ENCODE data around the gene GAS7.
"Not testable (repeated sequence)": the region's sequence is repeated elsewhere in the genome, so short reads cannot be mapped to it uniquely, and the experiment has no call there.

GAS7 gene

DNA sequence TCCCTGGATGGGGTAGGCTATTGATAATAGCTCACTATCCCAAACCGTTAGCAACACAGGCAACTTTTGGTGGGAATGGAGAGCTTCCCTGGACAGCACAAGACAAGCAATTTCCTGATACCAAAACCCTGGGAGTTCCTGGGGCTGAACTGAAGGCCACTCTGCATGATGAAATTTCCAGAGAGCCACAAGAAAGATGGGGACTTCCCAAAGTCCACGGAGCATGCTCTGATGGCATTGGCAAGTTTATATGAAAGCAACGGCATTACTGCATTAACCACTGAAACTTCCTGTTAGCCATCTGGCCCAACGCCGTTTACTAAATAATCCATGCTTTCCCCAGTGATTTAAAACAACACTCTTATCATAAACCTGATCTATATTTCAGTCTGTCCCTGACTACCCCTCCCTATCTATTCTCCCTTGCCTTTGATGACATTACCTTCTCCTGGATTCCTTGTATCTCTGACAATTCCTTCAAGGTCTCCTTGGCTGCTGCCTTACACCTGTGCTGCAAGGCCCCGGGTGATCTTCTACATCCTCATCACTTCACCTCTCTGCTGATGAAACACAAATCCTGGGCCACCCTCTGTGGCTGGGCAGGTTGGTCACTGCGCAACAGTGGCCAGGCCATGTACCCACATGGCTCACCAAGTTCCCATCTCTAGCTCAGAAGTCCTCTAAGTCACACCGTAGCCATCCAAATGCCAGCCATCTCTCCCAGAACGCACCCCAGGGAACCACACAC is 184.9 kb downstream of the GAS7 start:
- DNase-seq, result no peak

DNA sequence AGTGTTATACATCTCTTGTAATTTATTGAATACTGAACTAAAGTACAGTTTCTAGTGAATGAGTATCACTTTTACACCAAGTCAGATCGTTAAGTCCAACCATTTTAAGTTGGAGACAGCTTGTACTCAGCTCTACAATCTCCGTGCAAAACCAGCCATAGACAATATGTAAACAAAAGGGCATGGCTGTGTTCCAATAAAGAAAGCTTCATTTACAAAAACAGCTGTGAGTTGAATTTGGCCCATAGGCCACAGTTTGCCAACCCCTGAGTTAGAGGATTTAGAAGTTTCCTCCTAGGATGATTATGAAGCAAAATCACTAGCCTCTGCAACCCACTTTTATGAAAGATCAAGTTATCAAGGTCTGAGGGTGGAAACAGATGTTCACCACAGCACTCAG is 187.7 kb downstream of the GAS7 start:
- no peak for DNase-seq

DNA sequence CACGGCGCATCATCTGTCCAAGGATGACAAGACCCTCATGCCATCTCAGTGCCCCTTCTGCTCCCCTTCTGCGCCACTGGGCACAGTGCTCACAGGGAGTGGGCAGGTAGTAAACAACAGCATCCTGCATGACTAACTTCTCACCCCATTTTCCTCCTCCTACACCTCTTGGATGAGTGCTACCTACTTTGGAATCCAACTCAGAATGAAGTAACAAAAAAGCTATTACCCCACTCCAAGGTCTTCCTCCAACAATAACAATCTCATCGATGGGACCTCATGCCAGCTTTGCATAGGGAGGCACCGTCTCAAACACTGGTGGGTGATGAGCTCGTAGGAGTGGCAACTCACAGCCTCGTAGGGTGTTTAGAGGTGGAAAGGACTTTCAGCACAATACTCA is 194.7 kb downstream of the GAS7 start:
- no peak for DNase-seq

DNA sequence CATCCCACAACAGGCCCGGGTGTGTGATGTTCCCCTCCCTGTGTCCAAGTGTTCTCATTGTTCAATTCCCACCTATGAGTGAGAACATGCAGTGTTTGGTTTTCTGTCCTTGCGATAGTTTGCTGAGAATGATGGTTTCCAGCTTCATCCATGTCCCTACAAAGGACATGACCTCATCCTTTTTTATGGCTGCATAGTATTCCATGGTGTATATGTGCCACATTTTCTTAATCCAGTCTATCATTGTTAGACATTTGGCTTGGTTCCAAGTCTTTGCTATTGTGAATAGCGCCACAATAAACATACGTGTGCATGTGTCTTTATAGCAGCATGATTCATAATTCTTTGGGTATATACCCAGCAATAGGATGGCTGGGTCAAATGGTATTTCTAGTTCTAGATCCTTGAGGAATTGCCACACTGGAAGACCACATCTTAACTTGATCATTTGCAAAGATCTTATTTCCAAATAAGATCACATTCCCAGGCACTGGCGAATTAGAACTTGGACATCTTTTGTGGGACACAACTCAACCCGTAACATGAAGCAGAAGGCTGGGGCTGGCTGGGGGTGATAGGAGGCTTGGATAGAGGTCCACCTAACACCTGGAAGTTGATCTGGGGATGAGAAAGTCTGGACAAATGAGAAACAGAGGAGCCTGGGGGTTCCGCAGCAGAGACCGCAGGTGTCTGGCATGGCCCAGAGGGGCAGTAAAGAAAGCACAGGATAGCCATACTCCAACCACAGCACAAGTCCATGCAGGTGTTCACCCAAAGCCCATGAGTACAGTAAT is 195.6 kb downstream of the GAS7 start:
- DNase-seq, result not testable (repeated sequence)

DNA sequence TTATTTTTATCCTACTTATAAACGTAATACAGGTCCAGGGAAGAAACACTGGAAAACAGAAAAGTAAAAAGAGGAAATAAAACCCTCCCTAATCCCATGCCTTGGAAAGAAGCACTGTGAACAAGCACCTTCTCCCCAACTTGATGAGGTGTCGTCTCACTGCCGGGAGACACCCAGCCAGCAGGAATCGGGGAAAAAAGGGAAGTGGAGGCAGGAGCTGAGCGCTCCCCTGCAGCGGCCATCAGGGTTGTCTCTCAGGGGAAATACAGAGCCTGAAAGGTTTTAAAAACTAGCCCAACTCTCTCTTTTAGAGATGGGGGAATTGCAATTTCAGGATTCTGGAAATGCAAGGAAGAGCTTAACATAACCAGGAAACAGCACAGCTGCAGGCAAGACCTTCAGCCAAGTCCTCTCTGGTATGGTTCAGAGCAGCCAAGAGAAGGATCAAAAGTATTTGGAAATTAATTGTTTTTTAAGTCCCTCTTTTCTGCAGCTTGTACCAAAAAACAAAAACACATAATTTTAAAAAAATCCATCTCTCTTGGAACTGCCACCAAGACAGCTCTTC is 197.0 kb downstream of the GAS7 start:
- no peak for DNase-seq

DNA sequence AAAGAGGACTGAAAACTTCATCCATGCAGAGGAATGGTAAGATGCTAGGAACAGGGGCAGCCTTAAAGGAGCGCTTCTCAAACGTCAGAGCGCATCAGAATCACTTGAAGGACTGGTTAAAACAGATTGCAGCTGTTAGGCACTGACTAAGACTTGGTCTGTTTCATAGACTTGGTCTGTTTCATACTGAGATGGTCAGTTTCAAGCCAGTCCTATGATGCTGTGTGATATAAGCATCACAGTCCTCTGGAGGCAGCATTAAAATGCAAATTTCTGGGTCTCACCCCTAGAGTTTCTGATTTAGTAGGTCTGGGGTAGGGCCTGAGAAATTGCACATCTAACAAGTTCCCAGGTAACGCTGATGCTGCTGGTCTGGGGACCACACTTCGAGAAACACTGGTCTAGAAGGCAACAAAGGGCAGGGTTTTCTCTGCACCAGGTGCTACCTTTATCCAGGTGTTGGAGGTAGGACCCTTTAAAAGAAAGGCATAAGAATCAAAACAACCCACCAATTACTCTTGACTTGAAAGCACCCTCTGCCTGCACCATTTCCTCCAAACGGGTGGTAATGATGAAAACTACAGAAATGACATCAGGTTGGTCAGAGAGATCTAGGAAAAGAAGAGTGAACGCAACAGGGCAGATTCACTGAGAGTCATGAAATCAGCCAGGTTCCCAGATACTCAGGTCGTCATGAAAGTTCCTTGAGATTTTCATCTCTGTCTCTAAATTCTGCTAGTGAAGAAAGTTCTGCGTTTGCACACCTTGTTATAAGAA is 198.3 kb downstream of the GAS7 start:
- DNase-seq, result no peak

DNA sequence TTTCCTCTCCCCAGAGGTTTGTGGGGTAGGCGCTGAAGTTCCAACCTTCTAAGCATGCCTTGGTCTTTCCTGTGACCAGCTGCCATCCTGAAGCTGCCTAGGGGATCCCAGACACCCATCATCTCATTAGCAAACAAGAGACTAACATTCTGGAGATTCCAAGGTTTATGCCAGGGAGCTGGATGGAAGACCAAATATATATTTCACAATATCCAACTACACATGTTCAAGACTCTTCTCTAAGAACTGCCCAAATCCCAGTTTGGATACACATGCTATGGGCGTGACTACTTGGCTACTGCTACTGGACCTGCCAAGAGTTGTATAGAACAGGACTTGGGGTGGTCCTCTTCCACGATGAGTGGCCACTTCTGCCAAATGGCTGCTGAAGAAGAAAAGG is 200.3 kb downstream of the GAS7 start:
- no peak for DNase-seq

DNA sequence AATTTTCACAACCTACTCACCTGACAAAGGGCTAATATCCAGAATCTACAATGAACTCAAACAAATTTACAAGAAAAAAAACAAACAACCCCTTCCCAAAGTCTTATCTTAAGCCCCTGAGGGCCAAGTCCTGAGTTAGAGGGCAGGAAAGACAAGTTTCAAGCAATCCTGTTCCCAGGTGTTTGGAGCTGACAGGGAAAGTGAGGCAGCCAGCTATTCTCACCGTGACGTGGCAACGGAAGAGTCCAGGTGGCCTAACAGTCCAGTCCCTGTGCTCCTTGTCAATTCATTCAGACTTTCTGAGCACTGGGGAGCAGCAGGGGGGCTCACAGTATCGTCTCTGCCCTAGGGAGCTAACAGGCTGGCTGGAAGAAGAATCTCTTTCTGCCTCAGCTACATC is 203.6 kb downstream of the GAS7 start:
- no peak for DNase-seq

DNA sequence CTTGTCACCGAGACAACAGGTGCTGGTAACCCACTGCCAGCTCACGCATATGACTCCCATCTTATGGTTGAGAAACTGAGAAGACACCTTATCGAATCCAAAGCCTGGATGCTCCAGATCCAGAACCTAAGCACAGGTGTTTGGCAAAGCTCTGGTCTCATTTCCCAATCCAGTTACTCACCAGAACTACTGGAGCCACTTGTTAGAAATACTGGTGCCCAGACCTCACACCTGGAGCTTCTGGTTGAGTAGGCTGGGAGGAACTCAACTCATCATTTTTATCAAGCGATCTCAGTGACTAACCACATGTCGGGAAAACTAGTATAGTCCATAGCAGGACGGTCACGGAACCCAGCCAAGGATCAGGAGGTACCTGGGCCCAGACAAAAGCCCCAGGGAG is 206.6 kb downstream of the GAS7 start:
- no peak for DNase-seq

DNA sequence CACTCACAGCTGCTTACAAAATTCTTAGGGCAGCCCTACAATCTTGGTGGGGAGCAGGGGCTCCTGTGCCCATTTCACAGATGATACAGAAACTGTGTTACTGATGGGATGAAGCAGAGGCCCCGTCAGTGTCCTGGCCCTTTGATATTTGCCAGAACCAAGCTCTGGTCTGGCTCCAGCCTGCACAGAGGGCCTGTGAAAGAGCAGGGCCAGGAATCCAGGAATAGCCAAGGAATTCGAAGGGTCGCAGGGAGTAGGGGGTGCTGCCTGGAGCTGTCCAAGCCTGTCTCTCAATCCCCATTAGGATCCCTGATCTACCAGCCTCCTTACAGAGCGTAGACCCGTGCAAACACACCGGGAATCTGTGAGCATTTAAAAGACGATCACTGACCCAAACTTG is 207.1 kb downstream of the GAS7 start:
- no peak for DNase-seq

DNA sequence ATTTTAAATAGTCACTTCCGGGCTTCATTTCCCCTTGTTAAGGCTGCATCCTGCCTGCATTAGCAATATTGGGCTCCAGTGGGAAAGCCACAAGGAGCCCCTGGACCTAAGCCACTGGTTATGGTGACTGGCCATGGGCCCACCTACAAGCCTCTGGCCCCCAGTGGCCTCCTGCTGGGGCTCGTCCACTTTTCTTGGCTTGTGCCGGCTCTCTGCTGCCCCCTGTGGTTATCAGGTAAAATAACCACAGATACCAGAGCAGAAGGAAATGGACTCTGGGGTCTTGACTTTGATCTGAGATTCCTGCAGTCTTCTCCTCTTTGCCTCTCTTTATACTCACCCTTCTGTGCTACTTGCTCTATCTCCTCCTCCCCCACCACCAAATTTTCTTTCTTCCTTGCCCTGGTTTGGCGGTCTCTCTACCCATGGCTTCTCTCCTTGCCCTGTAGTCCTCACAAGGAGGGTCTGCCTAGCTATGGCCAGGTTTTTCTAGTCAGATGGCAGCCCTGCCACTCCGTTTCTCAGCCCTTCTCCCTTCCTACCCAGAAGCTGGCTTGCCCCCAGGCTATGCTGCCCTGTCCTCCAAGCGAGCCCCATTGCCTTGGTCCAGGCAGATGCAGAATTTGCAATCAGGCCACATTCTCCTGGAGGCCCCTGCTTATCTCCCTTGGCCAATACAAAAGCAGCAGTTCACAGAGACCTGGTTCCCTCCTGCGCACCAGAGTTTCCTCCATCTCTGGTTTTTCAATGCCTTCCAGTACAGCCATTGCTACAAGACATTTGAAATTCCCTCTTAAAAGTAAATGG is 210.4 kb downstream of the GAS7 start:
- DNase-seq, result peak; percentile 31

DNA sequence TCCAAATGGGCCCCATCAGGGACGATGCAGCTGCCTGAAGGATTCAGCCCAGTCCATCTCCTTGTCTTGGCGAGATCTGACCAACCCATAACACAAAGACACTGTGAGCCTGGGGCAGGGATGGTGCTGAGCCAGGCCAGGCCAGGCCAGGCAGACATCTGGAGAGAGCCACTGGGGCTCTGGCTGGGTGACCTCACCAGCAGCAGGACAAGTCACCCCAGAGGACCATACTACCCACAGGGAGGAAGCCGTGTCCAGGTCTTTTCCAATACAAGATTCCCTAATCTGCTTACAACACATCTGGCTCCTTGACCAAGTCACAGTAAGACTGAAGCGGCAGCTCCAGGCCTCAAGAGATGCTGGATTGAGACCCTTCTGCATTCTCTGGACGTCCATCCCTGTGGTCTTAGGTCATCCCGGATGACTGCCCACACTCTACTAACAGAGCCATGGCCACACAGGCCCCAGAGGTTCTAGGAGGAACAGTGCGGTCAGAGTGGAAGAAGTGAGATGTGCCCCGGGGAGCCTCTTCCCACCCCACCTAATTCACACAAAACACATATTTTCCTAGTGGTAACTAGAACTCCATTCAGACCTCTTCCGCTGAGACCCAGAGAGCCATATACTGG is 211.5 kb downstream of the GAS7 start:
- no peak for DNase-seq

DNA sequence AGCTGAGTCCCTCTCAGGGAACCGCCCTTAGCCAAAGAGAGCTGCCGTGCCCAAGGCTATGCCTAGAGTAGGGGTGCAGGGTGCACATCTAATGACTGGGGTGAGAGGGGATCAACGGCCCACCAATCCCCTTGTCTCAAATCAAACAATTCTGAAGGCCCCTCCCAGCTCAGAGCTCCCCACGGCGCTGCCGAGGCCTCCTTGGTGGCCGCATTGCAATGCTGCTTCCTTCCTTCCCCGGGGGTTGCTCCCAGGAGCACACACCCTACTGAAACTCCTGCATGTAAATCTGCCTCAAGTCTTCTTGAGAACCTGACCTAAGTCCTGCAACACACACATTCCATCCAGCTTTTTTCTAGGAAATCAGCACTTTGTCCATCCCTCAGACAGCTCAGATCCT is 212.8 kb downstream of the GAS7 start:
- DNase-seq, result no peak

DNA sequence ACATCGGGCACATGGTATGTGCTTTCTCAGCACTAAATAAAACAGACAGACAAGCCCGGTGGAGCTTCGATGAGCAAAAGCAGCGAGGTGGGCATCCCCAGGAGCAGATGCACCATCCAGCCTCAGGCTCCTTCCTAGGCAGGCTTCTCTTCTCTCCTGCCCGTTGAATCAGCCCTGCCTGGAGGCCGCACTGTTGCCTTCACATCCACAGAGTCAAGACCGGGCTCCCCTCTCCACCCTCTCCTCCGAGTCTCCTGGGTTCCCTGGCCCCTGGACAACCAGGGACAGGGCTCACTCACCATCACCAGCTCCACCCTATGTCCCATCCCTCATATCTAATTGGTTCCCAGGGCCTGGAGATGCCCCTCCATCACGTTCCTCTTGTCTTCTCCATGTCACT is 213.6 kb downstream of the GAS7 start:
- no peak for DNase-seq

DNA sequence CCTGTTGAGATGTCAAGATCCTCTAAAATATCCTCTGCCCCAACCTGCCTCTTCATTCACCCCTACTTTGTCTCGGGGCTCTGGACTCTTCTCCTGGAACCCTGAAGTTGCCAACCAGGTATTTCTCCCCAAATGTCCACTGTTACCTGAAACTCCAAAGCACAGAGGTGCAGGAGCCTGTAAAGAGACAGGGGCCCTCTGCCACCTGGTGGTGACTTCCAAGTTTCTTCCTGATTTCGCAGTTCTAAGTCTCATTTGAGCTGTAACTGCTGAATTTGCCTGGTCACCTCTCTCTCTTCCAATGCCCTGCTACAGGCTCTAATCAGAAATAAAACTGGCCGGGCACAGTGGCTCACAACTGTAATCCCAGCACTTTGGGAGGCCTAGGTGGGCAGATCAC is 216.2 kb downstream of the GAS7 start:
- no peak for DNase-seq

DNA sequence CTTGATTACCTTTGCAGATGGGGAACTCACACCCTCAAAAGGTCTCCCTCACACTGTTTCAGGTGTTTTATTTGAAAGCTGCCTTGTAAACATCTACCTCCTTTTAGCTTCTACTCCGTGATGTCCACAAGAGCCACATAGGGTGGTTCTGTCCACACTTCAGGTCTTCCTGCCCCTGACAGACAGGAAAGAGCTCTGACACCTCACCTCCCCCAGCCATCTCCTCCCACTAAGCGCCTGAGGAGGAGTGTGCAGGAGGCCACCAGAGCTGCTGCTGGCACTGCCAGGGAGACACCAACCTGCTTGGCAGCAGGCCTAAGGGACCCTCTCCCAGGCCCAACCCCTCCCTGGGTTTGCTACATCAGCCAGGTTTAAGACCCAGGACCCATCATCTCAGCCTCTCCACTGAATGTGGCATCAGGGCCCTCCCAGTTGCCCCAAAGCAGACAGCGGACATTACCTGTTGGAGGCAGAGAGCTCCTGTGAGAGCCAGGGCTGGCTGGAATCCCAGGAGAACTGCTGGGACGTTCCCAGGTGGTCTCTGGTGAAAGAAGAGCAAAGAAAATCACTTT is 217.0 kb downstream of the GAS7 start:
- DNase-seq, result no peak

DNA sequence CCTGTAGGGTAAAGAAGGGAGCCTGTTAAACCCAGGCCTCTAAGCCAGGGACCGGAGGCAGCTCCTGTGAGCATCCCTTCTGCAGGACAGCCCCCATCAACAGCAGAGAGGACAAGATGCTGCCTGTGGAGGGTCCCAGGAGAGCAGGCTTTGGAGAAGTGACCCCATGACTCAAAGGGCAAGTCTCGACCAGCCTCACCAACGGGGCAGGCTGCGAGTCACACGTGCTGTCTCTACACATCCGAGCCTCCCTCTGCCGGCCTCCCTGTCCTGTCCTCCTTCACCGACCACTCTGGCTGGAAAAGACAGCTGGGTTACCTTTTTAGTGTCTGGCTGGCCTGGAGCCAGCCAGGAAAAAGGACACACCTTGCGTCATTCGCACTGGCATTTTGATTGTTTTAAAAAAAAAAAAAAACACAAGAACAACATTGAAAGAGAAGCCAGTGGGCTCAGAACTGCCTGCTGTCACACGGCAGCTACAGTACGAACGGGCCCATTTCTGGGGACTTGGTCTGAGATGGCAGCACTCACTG is 218.9 kb downstream of the GAS7 start:
- DNase-seq, result no peak

DNA sequence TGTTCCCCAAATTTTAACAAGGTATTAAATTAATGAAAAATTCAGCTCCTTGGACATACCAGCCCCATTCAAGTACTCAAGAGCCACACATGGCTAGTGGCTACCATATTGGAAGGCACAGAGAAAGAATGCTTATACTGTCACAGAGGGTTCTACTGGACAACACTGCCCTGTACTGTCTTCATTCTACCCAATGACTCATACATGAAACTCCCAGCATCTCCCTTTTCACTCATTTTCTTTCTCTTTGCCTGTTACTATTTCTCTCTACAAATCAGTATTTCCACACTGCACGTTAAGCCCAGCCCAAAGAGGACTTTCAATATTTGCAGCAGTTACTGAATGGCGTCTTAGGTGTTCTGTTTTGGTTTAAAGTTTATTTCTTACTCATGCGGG is 221.2 kb downstream of the GAS7 start:
- DNase-seq, result peak; percentile 9

DNA sequence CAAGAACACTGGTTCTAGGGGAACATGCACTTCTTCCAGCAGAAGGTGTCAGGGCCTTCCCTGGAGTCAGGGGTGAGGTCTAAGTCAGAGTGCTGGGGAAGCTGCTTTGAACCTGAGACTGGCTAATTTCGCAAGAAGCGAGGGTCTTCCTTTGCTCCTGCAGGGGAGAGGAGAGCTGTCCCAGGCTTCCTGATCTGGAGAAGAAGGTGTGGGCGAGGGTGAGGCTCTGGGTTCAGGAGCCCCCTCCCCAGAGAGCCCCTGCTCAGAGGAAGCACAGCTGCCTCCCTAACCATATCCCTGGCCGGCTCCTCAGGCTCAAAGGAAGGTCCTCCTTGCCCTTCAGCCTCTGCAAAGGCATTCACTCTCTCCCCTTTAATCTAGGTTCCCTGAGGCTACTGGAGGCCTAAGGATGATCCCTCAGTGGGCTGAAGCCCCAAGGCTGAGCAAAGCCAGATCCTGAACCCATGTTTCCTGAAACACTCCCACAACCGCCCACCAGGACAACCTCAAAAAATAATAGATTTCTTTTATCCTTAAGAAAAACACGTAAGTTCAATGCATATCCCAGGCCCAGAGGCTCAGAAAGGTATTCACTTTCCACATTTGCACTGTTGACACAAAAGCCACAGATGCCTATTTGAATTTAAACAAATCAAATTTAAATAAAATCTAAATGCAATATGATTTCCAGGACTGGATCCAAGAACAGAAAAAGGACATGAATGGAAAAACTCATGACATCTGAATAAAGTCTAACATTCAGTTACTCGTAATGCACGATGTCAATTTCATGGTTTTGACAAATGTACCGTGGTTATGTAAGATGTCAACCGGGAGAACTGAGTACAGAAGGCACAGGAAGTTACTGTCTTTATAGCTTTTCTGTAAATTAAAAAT is 221.9 kb downstream of the GAS7 start:
- no peak for DNase-seq

Measured in activated CD4-positive, alpha-beta T cell treated with anti-CD3 and anti-CD28 coated beads, Interleukin-2, Interleukin-6, amounts not matched to agents 100 ng/mL and 50 ng/mL, durations not matched to agents 16 hours and 8 hours (primary cell).